Measurements from ENCODE around the gene CYB5R2.

GRCh38 chr11:7636350-7636749, 37.0 kb downstream of the CYB5R2 start:
- TF ChIP-seq CTCF (optimal IDR thresholded peaks at IDR 0.05 in 1 of 3, IDR thresholded peaks at IDR 0.05 in 1 of 3, conservative IDR thresholded peaks at IDR 0.05 in 1 of 3; ENCODE audit: extremely low read depth in 1 of 3, insufficient read depth in 2 of 3, low read length in 3 of 3) (no peak), EZH2 (IDR thresholded peaks at IDR 0.05; ENCODE audit: low read length) (no peak)
